Measurements from ENCODE around the gene AMBRA1.

AMBRA1 gene

DNA sequence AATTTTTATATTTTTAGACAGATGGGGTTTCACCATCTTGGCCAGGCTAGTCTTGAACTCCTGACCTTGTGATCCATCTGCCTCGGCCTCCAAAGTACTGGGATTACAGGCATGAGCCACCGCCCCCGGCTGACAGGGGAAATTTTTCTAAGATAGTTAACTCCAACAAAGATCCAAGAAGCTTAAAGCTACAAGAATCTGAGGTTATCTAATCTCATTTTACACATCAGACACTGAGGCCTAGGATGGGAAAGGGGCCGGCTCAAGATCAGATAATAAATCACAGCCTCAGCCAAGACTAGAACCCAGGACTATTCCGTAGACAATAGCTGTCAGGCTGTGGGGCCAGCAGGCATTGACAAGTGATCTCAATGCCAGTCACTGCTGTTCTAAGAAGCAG lies 94.0 kb downstream of the AMBRA1 start:
- DNase-seq, result no peak

DNA sequence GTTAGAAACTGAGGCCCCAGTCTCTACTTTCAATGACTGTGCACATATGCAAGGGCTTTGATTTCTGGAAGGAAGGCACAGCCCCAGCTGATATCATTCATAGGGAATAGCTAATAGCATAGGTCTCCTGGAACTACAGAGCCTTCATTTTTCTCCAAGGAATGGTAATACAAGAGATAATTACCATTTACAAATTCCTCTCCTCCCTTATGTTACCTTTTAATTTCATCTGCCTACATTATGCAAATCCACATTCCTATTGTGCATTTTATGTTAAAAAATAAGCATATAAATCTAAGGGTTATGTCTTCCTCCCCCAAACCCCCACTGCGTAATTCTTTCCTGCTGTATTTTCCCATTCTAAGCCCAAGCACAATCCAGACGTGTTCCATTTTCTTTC lies 94.9 kb downstream of the AMBRA1 start:
- no peak for DNase-seq

DNA sequence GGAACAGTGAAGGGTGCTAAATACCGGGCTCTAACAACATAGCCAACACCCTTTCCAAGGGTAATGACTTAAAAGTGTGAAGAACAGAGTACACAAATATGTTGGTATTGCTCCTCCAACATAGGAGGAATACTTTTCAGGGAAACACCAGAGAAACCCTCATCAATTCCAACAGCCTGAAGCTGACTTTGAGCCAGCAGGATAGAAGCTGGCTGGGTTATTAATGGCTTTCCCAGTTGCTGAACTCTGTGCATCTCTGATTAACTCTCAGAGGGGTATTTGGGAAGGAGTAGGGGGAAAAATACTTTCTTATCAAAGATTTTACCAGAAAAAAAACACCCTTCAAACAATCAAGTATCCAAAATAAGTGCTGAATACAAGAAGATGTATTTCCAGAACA lies 95.6 kb downstream of the AMBRA1 start:
- no peak for DNase-seq

DNA sequence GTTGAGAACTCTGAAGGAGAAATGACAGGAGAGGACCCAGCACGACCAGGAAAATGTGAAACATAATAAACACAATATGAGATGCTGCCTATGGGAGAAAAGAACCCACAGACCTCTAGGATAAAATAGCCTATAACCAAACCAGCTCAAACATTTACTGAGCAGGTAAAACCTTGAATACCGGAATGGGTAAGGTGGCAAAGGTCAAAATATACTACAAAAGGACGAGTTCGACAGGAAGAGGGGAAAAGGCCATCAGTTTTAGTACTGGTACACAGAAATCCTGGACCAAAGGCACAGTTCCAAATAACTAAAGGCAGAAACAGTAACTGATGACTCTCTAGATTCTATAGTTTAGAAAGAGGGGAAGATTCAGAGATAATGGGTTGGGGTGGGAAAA lies 96.3 kb downstream of the AMBRA1 start:
- no peak for DNase-seq

DNA sequence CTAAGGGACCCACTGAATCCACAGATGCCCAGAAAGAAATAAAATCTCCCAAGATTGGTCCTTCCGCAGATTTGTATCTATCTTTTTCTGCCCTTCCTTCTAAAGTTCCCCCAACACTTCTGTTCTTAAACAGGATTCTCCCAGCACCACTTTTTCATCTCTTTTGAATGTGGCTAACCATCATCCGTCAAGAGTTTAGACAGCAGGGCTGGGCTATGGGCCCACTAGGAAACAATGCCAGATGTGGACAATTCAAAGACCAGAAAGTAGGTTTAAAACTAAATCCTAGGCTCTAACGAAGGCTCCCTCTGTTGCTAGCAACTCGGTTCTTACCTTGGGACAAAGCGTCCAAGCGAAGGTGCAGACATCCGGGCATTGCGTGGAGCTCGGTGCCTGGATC lies 100.0 kb downstream of the AMBRA1 start:
- DNase-seq, result no peak

DNA sequence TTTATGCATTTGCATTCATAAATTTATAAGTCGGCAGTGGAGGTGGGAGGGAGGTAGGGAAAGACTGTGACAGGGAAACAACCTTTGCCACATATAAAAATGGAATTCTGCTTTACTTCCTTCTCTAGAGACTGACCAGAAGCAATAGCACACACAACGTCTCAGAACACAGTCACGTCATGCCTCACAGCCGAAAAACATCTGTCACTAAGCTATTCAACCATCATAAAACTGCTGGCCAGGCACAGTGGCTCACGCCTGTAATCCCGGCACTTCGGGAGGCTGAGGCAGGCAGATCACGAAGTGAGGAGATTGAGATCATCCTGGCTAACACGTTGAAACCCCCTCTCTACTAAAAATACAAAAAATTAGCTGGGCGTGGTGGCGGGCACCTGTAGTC lies 101.3 kb downstream of the AMBRA1 start:
- DNase-seq, result no peak

DNA sequence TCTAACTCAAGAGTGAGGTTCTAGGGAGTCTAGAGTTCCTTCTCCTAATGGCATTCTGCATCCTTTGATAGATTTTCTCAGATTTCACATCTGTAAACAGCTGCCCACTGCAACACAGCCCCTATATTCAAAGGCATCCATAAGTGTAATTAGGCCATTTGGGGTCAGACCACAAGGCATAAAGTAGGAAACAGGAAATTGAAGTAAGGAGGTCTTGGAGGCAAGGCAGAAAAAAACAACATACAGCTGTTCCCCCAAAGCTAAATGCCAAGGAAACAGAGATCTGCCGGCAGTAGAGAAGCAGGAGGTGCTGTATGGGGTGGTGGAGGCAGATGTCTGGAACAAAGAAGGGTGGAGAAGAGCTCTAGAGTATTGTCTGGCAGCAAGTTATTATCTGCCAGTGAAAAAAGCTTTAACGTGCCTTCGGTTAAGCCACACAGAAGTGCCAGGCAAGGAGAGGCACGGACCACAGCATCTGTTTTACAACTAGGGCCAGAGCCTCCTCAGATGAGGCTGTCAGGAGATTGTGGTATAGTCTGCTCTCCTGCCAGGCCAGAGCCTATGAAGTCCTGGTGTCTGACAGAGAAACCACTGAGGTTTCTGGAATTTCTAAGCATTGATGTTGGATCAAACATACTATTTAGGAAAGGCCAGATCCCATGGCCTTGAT lies 102.0 kb downstream of the AMBRA1 start:
- DNase-seq, result no peak

DNA sequence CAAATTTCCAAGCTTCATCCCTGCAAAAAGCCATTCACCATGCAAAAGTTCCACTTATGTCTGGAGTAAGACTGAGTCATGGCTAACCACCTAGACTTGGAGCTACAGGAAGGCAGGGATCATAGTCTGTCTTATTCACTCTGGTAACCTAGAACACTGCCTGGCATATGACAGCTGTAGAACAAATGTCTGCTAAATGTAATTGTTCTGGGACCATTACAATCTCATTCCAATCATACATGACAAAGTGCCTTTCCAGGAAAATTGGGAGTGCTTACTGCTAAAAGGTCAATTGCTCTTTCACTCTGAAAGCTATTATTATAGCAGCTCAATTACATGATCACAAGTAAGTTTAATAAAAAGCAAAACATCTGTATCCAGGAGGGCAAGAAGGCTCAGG lies 103.2 kb downstream of the AMBRA1 start:
- no peak for DNase-seq

DNA sequence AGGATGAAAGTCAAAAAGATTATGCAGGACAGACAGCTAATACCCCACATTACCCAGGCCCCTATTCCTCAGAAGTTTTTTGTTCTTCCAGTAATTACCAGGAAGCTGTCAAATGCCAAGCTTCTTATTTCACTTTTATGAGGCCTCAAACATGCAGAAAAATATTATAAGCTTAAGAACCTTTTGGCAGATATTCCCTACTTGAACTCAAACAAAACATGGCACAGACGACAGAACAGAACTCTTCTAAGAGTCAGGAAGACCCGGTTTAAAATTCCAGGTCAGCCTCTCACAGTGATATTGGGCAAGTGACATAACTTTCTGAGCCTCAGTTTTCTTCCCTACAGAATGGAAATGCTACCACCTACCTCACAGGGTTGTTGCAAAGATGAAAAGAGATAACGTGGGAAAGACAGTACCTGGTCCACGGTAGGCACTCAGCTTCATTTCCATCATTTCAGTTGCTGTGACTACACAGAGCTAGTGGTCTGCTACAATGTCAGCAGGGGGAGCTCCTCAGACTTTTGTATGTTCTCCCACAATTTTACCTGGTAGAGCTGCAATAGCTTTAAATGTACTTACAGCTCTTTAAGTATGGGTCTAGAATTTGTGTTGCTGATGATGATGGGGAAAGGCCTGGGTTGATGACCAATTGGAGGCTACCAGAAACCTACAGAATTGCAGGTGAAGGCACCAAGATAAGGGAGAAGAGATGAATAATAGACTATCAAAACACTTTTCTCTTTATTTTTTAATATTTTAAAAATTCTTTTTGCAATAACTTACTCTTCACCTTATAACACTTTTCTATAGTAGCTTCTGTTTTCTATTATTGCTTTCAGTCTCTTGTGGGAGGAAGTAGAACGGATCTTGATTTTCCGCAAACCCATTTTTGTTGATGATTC lies 103.9 kb downstream of the AMBRA1 start:
- peak; percentile 81 for DNase-seq

DNA sequence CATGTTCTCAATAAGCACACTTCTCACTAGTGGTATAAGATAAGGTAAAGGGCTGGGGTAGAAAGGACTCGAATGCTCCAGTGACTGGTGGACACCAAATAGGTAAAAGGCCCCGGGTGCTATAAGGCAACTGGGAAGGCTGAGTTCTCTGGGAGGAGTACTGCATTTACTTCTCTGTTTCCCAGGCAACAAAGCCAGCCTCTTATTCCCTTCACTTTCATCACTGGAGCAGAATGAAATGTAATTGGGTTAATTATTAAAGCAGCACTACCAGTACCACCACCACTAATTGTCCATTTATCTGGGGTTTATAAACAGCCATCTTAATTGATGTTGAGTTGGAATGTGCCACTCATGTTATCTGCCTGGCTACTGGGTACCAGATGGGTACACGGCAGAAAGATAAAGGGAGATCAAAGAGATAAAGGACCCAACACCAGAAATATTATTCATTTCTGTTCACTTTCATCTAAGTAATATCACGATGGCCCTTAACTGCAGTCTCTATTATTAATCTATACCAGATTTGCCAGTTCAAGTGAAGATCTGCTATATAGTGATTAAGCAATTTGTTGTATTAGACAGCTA lies 107.9 kb downstream of the AMBRA1 start:
- no peak for DNase-seq

DNA sequence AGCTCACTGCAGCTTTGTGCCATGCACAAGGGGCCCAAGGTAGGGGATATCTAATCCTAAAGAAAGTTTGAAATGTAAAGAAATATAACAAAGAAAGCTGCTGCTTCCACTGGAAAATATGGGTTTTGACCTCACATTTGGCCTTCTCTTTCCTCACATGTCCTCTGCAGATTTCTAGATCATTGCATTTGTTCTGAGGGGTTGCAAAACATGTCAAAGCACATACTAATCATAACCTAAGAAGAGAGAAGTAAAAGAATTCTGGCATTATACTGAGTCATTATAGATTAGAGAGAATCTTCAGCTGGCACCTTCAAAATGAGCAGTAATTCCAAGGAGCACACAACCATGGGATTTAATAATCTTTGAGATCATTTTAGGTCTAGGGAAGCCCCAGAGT lies 109.7 kb downstream of the AMBRA1 start:
- no peak for DNase-seq

DNA sequence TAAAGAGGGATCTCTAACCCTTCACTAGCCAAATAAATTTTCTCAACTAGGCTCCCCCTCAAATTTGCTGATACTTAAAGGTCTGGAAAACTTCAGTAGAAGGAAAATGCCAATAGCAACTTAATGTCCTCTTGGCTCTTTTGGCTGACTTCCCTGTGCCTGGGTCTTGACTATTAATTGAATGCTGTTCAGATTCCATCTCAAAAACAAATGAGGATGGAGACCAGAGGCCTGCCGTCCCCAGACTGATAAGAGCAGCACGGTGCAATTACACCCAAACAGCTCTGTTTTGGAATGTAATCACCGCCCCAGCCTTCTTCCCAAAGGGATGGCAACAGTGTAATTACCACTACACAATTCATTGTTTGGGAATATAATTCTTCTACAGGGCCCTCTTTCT lies 112.9 kb downstream of the AMBRA1 start:
- DNase-seq, result no peak

DNA sequence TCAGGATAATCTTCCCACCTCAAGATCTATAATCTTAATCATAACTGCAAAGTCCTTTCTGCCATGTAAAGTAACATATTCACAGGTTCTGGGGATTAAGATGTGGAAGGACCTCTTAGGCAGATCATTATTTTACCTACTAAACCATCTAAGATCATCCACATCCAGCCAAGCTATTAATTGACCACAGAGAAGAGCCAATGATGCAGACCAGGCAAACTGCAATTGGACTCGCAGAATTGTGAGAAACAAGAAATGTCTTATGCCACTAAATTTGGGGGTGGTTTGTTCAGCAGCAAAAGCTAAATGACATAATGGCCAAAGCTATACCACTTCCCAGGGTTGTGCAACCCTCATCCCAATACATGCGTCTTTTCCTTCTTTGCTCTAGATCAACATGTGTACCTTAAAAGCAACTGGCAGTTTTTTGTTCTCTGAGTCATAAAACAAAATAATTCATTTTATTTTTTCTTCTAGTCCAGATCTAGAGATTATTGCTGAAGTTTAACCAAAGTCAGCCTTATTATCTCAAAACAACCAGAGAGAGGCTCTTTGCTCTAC lies 113.6 kb downstream of the AMBRA1 start:
- DNase-seq, result no peak

DNA sequence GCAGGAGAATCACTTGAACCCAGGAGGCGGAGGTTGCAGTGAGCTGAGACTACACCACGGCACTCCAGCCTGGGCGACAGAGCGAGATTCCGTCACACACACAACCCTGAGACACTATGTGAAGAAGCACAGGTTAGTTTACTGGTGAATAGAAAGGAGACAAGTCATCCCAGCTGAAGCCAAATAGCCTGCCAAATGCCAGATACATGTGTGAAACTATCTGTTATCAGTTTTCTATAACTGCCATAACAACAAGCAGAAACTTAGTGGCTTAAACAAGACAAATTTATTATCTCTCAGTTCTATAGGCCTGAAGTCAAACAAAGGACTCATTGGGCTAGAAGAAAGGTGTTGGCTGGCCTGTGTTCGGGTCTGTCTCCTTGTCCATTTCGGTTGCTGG lies 114.2 kb downstream of the AMBRA1 start:
- DNase-seq, result peak; percentile 46

DNA sequence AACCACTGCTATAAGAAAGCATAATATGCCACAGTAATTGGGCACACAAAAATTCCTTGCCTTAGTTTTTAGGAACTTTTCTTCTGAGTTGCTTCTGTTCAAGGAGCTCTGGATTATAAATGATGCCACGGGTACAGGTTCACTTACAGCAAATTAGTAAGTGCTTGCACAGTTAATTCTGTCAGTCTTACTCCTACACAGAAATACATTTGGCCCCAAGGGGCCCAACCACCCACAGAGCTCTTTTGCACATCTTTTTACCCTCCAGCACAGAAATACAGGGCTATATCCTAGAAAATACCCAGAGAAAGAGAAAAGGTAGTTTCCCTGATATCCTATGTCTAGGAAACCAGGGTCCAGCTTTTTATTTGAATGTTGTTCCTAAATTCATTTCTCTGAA lies 115.6 kb downstream of the AMBRA1 start:
- DNase-seq, result no peak

DNA sequence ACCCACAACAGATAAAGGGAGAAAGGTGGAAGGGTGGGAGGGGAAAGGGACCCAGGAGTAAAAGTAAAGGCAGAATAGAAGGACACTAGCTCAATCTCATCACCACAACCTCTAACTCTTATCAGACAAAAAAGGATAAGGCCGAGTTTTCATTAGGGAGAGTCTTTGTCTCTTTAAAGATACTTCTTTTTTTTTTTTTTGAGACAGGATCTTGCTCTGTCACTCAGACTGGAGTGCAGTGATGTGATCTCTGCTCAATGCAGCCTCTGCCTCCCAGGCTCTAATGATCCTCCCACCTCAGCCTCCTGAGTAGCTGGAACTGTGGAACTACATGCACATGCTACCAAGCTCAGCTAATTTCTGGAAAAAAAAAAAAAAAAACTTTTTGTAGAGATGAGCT lies 116.7 kb downstream of the AMBRA1 start:
- DNase-seq, result no peak

DNA sequence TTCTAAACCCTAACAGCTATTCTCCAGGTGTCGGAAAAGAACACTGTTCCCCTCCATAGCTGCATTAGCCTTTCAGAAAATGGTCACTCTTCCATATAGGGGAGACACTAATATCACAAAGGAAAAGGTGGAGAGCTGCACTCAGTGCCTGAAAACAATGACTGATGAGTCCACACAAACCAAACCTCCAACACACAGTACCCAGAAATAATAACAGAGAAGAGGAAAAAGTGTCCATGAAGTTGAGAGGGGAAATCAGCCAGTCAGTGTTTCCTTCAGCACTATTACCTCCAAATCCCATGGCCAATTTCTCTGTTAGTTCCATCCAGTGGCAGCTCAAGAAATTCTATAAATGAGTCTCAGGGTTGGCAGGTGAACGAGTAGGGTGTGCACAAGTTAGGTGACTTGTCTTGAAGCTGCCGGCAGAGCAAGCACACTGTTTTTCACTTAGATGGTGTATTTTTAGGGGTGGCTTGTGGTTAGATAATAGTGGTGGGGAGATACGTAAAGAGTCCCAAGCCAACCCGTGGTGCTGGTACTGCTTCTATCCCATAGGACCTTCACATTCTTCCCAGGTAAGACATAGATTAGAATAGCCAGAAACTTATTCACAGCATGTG lies 117.8 kb downstream of the AMBRA1 start:
- DNase-seq, result no peak

DNA sequence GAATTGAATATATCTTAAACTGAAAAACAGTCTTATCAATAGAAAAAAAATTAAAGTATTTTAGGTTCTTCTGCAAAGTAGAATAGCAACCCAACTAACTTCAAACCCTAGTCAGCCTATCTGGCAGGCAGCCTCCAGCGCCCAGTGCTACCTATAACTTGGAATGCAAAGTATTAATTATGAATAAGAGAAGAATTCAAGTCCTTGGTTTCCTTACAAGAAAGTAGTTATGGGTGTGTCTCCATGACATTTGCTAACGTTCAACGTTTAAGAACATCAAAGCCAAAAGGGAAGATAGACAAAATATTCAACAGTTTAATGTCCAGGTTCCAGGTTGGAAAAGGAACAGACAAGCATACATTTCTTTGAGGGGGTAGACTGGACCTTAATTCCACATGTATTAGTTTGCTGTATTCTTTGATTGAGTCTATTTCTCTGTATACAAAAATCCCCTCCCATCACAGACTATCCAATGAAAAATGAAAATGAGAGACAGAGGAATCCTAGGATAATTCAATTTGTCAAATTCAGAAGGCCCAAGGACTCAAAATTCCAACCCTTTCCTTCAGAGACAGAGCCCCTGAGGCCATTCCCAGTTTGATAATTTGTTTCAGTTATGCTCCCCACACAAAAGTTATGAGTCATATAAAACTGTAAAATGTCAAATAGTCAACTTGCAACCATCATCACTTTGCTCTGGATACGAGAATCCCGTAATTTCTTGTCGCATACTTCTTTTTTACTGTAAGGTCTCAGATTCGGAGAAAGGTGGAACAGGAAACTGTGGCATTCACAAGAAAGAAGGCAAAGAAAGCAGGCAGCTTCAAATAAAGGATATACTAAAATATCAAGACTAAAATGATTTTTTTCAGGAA lies 118.5 kb downstream of the AMBRA1 start:
- no peak for DNase-seq

DNA sequence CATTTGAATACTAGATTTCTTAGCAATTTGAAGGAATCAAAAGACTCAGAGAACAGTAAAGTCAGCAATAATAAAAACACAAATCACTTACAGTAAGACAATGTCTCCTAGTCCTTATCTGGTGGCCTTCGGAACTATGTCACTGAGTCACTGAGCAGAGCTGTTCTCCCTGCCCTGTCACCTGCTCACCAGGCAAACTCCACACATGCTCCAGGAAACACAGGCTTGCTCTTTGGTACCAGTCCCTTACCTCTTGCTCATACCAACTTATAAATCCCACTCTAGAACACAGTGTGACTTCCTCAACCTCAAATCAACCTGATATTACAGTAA lies 121.2 kb downstream of the AMBRA1 start:
- no peak for DNase-seq

DNA sequence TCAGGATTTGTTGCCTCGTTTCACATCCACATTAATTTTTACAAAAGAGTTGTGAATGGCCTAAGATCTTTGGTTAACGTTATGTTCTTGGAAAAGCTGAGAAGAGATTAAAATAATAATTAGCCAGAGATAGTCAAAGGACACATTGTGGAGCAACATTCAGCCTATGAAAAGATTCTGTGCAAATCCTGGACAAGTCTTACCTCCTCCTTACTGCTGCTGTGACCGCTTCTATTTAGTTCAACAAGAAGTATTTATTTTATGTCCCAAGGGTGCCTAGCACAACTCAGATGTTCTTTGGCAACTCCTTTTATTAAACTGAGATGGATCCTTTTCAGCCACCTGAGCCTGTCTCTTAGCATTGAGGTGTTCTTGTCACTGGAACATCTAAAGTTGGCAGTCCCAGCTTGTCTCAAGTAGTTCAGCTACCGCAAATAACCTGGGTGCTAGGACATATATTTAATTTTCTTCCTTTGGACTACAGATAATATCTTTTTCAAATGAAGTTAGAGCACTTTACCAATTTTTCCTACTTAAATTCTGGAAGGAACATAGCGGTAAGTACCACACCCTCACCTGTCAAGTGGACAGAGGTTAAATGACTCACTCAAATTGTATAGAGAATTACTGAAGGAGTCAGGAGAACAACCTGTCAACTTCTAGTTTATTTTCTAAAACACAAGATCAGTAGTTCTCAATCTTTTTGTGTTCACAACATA lies 121.7 kb downstream of the AMBRA1 start:
- no peak for DNase-seq

DNA sequence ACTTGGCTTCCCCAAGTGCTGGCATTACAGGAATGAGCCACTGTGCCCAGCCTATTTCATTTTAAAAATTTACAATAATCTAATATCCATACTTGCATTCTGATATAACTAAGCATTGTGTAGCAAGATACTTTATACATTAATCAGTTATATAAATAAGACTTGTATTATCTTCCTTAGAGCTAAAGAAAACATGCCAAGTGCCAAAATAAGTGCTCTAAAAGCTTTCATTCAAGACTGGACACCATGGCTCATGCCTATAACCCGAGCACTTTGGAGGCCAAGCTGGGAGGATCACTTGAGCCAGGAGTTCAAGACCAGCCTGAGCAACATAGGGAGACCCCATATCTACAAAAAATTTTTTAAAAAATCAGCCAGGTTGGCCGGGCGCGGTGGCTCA lies 123.9 kb downstream of the AMBRA1 start:
- no peak for DNase-seq

DNA sequence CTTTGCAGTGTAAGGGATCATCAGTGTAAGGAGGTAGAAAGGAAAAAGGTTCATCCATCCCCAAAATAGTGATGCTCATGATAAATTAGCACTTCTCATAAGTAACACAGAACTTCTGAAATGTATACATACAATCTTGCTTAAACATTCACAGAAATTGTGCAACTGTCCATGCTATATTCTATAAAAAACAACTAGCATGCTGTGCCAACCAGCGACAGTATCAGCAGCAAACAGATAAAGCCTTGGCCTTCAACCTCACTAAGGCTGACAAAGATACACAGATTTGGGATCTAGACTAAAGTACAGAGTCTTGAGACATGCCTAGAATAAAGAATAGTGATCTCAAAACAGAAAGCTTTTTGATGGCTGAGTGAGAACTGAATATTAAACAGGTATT lies 128.1 kb downstream of the AMBRA1 start:
- peak; percentile 62 for DNase-seq
